ENCODE results near the gene HOXB13. TPM values are rescaled to one million over a fixed set of nuclear protein-coding genes. Genes with fewer than 3 reads are reported as not detected.

Gene HOXB13
- total and polyA plus RNA-seq, 2 of the 4 experiments (the other 2 are of a cell fraction): not detected

DNA sequence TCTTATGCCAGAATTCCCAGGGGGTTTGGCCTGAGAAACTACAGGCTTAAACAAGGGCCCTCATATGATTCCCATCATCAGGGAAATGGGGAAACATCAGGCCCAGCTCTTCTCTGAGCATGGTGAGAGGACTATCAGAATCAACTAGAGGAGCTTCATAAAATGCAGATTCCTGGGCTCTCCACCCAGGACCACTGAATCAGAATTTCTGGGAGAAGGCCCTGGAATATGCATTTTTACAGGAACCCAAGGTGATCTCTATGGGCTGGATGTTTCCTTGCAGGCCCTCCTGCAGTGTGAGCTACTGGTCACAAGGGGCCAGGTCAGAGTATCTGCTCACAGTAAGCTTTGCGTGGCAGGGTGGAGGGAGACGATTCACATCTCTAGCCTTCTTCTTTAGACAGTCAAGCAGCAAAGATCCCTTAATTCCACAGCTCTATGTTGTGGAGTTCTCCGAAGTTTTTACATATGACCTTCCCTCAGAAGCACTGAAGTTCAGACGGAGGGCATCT, 38.8 kb upstream of the HOXB13 start:
- H3K4me2 ChIP-seq (ENCODE audit: low read depth, low read length): no peak overlapping the region
- dilution Hi-C loops (cut with HindIII; ENCODE audit: low sequenced_read_pairs, unreplicated experiment) (no loop called here), in situ Hi-C loops (cut with MboI; ENCODE audit: low sequenced_read_pairs) (loop anchor here (25.0 kb wide), 1 partner anchor 380 kb away; no protein-coding TSS in a partner anchor), intact Hi-C loops (cut with micrococcal nuclease) (no loop called here)
- H4K8ac ChIP-seq (ENCODE audit: low read depth in 2 of 2, low read length in 2 of 2): no peak overlapping the region
- H2AK5ac ChIP-seq (ENCODE audit: low read depth, low read length): no peak overlapping the region
- H2BK120ac ChIP-seq (ENCODE audit: low read depth, low read length): no peak overlapping the region
- peaks cover 78% of the 10 kb centered on the region for H3K27me3 ChIP-seq (ENCODE audit: control insufficient read depth, insufficient read depth, low read length)
- no peak for ATAC-seq (ENCODE audit: low read depth)
- H3K4me3 ChIP-seq (ENCODE audit: insufficient read depth, low read depth, low read length): no peak overlapping the region
- ChIA-PET POLR2A (ENCODE audit: unreplicated experiment) (no interaction called here), CTCF (interaction anchor here (1.2 kb wide), 1 partner anchor 89 kb away, joined by 3 read pairs; no protein-coding TSS in a partner anchor)
- H2AFZ ChIP-seq (replicated peaks; ENCODE audit: low read length, poor library complexity): no peak overlapping the region
- no peak overlapping the region for H3K9ac ChIP-seq (ENCODE audit: low read depth, low read length)
- no peak overlapping the region for H3K23ac ChIP-seq (ENCODE audit: low read depth, low read length)
- no peak overlapping the region for H2AK9ac ChIP-seq (replicated peaks; ENCODE audit: low read depth, low read length, poor library complexity)
- H3K36me3 ChIP-seq (ENCODE audit: control insufficient read depth, insufficient read depth, low read length): no peaks in the 10 kb centered on the region
- no peak overlapping the region for H4K91ac ChIP-seq (ENCODE audit: insufficient read depth, low read depth, low read length)
- H2BK15ac ChIP-seq (ENCODE audit: low read depth, low read length): no peak overlapping the region
- no peak overlapping the region for H3K27ac ChIP-seq (ENCODE audit: insufficient read depth, low read length)
- H2BK5ac ChIP-seq (ENCODE audit: low read depth, low read length, poor library complexity, severe bottlenecking): no peak overlapping the region
- H3K18ac ChIP-seq (ENCODE audit: low read depth, low read length): no peak overlapping the region
- no peak overlapping the region for H3K14ac ChIP-seq (replicated peaks; ENCODE audit: low read depth, low read length)
- H4K5ac ChIP-seq (ENCODE audit: low read depth, low read length): no peak overlapping the region
- DNase-seq: no peak
- H3K56ac ChIP-seq (ENCODE audit: extremely low read depth, insufficient read depth, low read length): no peak overlapping the region
- TF ChIP-seq RFX5 (IDR thresholded peaks at IDR 0.05; ENCODE audit: low read depth, low read length) (no peak), MAZ (IDR thresholded peaks at IDR 0.05; ENCODE audit: borderline replicate concordance, low read depth, low read length) (no peak), FOS (IDR thresholded peaks at IDR 0.05; ENCODE audit: low read depth, low read length) (no peak), MAFK (IDR thresholded peaks at IDR 0.05; ENCODE audit: low read depth, low read length) (no peak), RAD21 (IDR thresholded peaks at IDR 0.05; ENCODE audit: low read length) (no peak), NFE2L2 (IDR thresholded peaks at IDR 0.05; ENCODE audit: low read depth, low read length) (no peak), SMC3 (IDR thresholded peaks at IDR 0.05; ENCODE audit: low read depth, low read length) (no peak), POLR2A (IDR thresholded peaks at IDR 0.05; ENCODE audit: low read depth, low read length) (no peak), BHLHE40 (IDR thresholded peaks at IDR 0.05; ENCODE audit: low read depth, low read length) (no peak), RCOR1 (IDR thresholded peaks at IDR 0.05; ENCODE audit: insufficient replicate concordance, low read length) (no peak)
- TF ChIP-seq, protein P1, sequence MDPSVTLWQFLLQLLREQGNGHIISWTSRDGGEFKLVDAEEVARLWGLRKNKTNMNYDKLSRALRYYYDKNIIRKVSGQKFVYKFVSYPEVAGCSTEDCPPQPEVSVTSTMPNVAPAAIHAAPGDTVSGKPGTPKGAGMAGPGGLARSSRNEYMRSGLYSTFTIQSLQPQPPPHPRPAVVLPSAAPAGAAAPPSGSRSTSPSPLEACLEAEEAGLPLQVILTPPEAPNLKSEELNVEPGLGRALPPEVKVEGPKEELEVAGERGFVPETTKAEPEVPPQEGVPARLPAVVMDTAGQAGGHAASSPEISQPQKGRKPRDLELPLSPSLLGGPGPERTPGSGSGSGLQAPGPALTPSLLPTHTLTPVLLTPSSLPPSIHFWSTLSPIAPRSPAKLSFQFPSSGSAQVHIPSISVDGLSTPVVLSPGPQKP (IDR thresholded peaks at IDR 0.05; ENCODE audit: borderline replicate concordance, low read depth, low read length): no peak
- H3K9me3 ChIP-seq (ENCODE audit: control insufficient read depth, insufficient read depth, low read length): no peaks in the 10 kb centered on the region
- no peaks in the 10 kb centered on the region for H3K9me1 ChIP-seq (ENCODE audit: insufficient read depth, low read length)
- no peaks in the 10 kb centered on the region for H4K20me1 ChIP-seq (ENCODE audit: insufficient read depth, low read length)
- BruUV-seq (replicated peaks): no TSS peak
- H2BK20ac ChIP-seq (ENCODE audit: low read depth, low read length): no peak overlapping the region
- WGBS, 2 experiments (ENCODE audit: extremely low coverage in 2 of 2, insufficient read length in 1 of 2): no CpG with 5 or more reads among the region's 4 CpGs
- H3K79me1 ChIP-seq (ENCODE audit: low read depth in 1 of 2, low read length in 2 of 2): no peaks in the 10 kb centered on the region
- no peak overlapping the region for H3K4ac ChIP-seq (ENCODE audit: low read depth, low read length)
- H3K4me1 ChIP-seq (ENCODE audit: control insufficient read depth, insufficient read depth, low read length): no peaks in the 10 kb centered on the region
